Omental fat pad (tissue), 4 donors: ENCODE data around the gene CDH23. TPM values are rescaled to one million over a fixed set of nuclear protein-coding genes. Genes with fewer than 3 reads are reported as not detected.

Experiments
- ATAC-seq: fragments of 150-250 bp; one replicate; pipeline ENCODE4 v1.9.1; 2016; ENCODE audit warnings: mild to moderate bottlenecking, moderate library complexity; ENCODE audit not compliant: low FRiP score
- DNase-seq: peaks from one replicate; pipeline ENCODE4 v3.0.0-alpha.2; 2019; ENCODE audit warnings: low spot score
- total RNA-seq, 4 donors: library from RNA; depleted of rRNA; stranded (reverse); fragments of >200 nt; gene quantifications; one replicate each; pipeline ENCODE4 v1.1.0, GENCODE V29; 2016
- TF ChIP-seq, protein P1 (sequence below), 3 donors: fragments of 450-650 bp; IDR thresholded peaks; one replicate each; pipeline ENCODE4 v1.5.1; 2016 to 2017; ENCODE audit warnings: antibody characterized with exemption in 3 of 3, mild to moderate bottlenecking in 3 of 3, moderate library complexity in 2 of 3

The CDH23 gene
- total RNA-seq, 4 donors from 2014 or later, result 25.3 to 41.9 (median 34.4) TPM

DNA sequence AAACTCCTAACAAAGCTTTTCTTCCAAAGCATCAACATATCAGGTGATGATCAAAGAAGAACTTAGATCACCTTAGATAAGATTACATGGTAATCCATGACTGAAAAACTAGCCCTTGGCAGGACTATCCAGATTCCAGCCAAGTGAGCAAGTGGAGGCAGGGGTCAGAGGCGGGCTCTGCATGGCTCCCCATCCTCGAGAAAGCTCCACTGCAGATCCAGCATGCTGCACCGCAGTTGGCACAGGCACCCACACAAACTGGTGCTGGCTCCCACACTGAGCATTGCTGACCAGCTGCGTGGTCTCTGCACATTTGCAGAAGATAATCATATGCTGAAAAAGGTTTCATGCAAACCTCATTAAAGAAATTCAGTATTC is 444.2 kb downstream of the CDH23 start:
- TF ChIP-seq, protein P1, sequence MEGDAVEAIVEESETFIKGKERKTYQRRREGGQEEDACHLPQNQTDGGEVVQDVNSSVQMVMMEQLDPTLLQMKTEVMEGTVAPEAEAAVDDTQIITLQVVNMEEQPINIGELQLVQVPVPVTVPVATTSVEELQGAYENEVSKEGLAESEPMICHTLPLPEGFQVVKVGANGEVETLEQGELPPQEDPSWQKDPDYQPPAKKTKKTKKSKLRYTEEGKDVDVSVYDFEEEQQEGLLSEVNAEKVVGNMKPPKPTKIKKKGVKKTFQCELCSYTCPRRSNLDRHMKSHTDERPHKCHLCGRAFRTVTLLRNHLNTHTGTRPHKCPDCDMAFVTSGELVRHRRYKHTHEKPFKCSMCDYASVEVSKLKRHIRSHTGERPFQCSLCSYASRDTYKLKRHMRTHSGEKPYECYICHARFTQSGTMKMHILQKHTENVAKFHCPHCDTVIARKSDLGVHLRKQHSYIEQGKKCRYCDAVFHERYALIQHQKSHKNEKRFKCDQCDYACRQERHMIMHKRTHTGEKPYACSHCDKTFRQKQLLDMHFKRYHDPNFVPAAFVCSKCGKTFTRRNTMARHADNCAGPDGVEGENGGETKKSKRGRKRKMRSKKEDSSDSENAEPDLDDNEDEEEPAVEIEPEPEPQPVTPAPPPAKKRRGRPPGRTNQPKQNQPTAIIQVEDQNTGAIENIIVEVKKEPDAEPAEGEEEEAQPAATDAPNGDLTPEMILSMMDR (IDR thresholded peaks at IDR 0.05), result no peak
- DNase-seq, result no peak
- ATAC-seq, result no peak

DNA sequence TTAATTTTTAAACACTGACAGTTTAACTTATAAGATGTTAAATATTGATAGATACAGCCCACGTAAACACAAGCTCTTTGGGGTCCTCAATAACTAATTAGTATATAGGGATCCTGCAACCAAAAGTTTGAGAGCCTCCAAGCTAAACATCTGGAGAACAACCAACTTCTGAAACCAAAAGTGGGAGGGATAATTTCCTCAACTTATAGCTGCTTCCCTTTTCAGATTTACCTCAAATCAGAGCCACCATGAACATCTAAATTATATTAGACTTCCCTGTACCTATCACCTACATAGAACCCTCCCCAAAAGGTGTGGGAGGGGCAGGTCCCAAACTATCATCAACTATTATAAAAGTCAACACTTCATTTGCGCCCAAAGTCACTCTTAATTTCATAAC is 445.7 kb downstream of the CDH23 start:
- TF ChIP-seq, protein P1 (IDR thresholded peaks at IDR 0.05), result no peak
- DNase-seq (no peak), ATAC-seq (no peak)

DNA sequence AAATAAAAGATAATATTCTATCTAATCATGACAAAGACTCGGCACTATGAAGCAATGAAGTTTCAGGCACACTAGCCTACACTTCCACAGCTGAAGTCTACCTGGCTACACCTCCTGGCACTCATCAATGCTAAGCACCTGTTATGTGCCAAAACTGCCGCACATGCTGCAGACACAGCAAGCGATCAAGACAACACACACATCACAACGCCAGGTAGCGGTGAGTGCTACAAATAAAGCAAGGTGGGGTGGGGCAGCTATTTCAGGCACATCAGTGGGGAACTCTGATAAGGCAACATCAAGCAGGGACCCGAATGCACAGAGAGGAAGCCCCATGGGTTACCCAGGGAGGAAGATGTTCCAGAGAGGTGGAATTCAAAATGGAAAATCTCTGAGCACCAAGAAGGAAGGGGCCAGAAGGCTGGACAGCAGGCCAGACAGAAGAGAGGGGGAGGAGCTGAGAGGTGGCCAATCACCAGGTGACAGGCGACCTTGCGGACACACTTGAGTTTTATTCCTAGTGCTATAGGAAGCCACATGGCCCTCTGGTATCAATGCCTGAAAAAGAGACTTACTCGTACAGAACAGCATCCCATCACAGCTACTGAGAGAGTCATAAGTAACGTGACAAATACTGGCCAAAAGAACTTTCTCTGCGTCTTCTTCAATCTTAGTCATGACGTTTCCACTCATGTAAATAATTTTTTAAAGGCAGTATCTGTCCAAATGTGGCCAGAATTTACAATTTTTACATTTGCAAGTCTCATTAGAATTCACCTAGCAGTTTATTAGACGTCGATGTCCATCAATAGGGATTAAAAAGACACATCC is 446.4 kb downstream of the CDH23 start:
- DNase-seq (no peak), ATAC-seq (no peak)
- TF ChIP-seq, protein P1 (IDR thresholded peaks at IDR 0.05), result no peak

DNA sequence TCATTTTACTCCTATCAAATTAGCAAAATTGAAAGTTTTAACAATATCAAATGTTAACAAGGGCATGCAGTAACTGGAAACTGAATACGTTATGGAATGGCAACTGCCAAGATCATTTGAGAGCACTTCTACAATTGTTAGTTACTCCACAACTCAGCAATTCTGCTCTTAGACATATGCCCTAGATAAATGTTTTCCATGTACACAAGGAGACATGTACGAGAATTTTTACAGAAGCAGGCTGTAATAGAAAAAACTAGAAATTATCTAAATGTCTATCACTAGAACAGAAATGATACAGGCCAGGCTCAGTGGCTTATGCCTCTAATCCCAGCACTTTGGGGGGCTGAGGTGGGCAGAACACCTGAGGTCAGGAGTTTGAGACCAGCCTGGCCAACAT is 447.4 kb downstream of the CDH23 start:
- TF ChIP-seq, protein P1 (IDR thresholded peaks at IDR 0.05), result no peak
- no peak for DNase-seq
- ATAC-seq, result no peak

DNA sequence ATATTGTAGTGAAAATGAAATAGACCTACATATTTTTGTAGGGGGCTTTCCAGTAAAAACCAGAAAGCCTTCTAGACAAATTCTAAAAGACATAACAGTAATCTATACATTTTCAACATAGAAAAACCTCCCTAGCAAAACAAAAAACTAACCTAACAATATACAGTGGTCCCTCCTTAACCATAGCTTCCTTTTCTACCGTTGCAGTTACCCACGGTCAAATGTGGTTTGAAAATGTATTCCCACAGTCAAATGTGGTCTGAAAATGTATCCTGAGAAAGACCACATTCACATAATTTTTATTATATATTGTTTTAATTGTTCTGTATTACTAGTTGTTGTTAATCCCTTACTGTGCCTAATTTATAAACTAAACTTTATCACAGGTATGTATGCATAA is 448.0 kb downstream of the CDH23 start:
- DNase-seq, result no peak
- TF ChIP-seq, protein P1 (IDR thresholded peaks at IDR 0.05), result no peak

DNA sequence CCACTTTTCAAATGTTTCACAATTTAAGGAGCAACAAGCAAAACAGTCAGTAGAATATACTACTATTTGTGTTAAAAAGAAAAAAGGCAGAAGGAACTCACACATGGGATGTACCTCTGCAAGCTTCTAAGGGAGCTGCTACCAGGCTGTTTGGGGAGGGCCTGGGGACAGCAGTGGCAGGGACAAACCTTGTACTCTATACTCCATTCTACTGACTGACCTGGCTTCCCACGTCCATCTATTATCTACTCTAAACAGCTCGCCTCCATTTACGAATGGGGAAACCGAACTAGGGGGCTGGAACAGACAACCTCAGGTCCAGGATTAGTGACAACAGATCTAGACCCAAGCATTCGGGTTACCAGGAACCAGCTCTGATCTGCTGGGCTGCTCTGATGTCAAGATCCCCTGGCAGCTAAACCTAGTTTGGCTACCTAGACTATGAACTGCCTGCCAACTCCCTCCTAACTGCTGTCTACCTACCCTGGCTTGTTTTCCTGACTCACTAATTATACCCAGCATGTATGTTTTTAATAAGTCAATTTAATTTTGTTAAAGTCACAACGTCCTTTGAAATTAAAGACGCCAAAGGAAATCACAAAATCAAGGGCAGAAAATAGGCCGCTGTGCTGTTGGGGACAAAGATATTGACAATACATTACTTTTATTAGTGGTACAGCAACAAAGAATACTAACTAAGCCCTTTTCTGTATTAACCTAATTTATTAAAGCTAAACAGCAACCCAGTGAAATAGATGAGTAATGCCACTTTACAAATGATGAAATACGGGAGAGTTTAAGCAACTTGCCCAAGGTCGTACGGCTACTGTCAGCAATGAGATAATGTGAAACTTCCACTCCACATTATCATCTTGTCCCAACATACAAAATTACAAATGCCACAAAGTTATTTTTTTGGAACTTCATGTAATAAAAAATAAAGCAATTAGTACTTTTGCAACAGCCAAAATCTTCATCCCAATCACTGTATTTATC is 449.0 kb downstream of the CDH23 start:
- DNase-seq (no peak), ATAC-seq (no peak)
- TF ChIP-seq, protein P1 (IDR thresholded peaks at IDR 0.05), result no peak

More for the DNA sequence above, 448.0 kb downstream of the CDH23 start:
- no peak for ATAC-seq
